IMR-90 (cell line): ENCODE data around the gene F2RL3. TPM values are rescaled to one million over a fixed set of nuclear protein-coding genes. Genes with fewer than 3 reads are reported as not detected.

Source experiments
- ATAC-seq: fragments of 200-7000 bp; cut with Tn5 transposase; 2 replicates; pipeline ENCODE4 v1.9.1; 2020; ENCODE audit warnings: low read depth, mild to moderate bottlenecking, moderate library complexity
- BruUV-seq: library from RNA; stranded (reverse); fragments of 400-500 nt; replicated peaks from 2 replicates; lab custom pipeline; 2021; lab: Mats Ljungman, UMichigan
- CTCF ChIA-PET: fragments of 300-600 bp; formaldehyde crosslinking; extraction: SDS; loops from one replicate; lab custom pipeline; 2021; ENCODE audit warnings: antibody characterized with exemption; lab: Yijun Ruan, JAX
- POLR2A ChIA-PET: fragments of 300-600 bp; sonication (Branson Sonifier 250); formaldehyde crosslinking; loops from one replicate; lab custom pipeline; 2022; ENCODE audit warnings: antibody characterized with exemption; ENCODE audit not compliant: unreplicated experiment; lab: Charles Lee
- DNase-seq: peaks from one replicate; pipeline ENCODE4 v3.0.0; 2013
- H2AFZ ChIP-seq: replicated peaks from 2 replicates; pipeline ENCODE3; 2013; ENCODE audit warnings: low read length, mild to moderate bottlenecking; ENCODE audit not compliant: poor library complexity
- H2AK5ac ChIP-seq: 2 replicates; pipeline ENCODE4 v1.6.1; 2013; ENCODE audit warnings: low read depth, low read length, inconsistent platforms
- H2AK9ac ChIP-seq: replicated peaks from 2 replicates; pipeline ENCODE3; 2013; ENCODE audit warnings: mild to moderate bottlenecking, low read depth, low read length, moderate library complexity; ENCODE audit not compliant: poor library complexity
- H2BK120ac ChIP-seq: 2 replicates; pipeline ENCODE4 v1.6.1; 2013; ENCODE audit warnings: low read depth, low read length, inconsistent platforms
- H2BK15ac ChIP-seq: 3 replicates; pipeline ENCODE4 v1.6.1; 2013; ENCODE audit warnings: low read depth, low read length, inconsistent platforms
- H2BK20ac ChIP-seq: 2 replicates; pipeline ENCODE4 v1.6.1; 2013; ENCODE audit warnings: low read depth, mild to moderate bottlenecking, inconsistent platforms, low read length, moderate library complexity
- H2BK5ac ChIP-seq: 2 replicates; pipeline ENCODE4 v1.6.1; 2013; ENCODE audit warnings: mild to moderate bottlenecking, low read depth, low read length, inconsistent platforms; ENCODE audit not compliant: poor library complexity, severe bottlenecking
- H3K14ac ChIP-seq: replicated peaks from 2 replicates; pipeline ENCODE4 v1.6.1; 2013; ENCODE audit warnings: low read depth, low read length, inconsistent platforms
- H3K18ac ChIP-seq: 2 replicates; pipeline ENCODE4 v1.6.1; 2013; ENCODE audit warnings: low read depth, low read length, control low read depth
- H3K23ac ChIP-seq: 2 replicates; pipeline ENCODE4 v1.6.1; 2013; ENCODE audit warnings: low read depth, low read length, inconsistent platforms
- H3K27ac ChIP-seq: 2 replicates; pipeline ENCODE4 v1.5.1; 2013; ENCODE audit warnings: mild to moderate bottlenecking, control low read depth, low read length; ENCODE audit not compliant: insufficient read depth
- H3K27me3 ChIP-seq: 2 replicates; pipeline ENCODE4 v1.6.1; 2013; ENCODE audit warnings: low read length; ENCODE audit not compliant: control insufficient read depth, insufficient read depth
- H3K36me3 ChIP-seq: 2 replicates; pipeline ENCODE4 v1.6.1; 2013; ENCODE audit warnings: low read length, mixed read lengths; ENCODE audit not compliant: control insufficient read depth, insufficient read depth
- H3K4ac ChIP-seq: 2 replicates; pipeline ENCODE4 v1.6.1; 2013; ENCODE audit warnings: low read depth, low read length, inconsistent platforms
- H3K4me1 ChIP-seq: 2 replicates; pipeline ENCODE4 v1.6.1; 2013; ENCODE audit warnings: low read length, mixed read lengths; ENCODE audit not compliant: control insufficient read depth, insufficient read depth
- H3K4me2 ChIP-seq: 2 replicates; pipeline ENCODE4 v1.6.1; 2013; ENCODE audit warnings: low read depth, mild to moderate bottlenecking, control low read depth, low read length, moderate library complexity
- H3K4me3 ChIP-seq: 2 replicates; pipeline ENCODE4 v1.5.1; 2013; ENCODE audit warnings: low read depth, mild to moderate bottlenecking, control low read depth, low read length, moderate library complexity; ENCODE audit not compliant: insufficient read depth
- H3K56ac ChIP-seq: 2 replicates; pipeline ENCODE4 v1.6.1; 2013; ENCODE audit warnings: low read length, inconsistent platforms; ENCODE audit not compliant: insufficient read depth; ENCODE audit errors: extremely low read depth
- H3K79me1 ChIP-seq, 2 experiments: 2 replicates each; pipeline ENCODE4 v1.6.1; 2013; ENCODE audit warnings: low read length in 2 of 2, inconsistent platforms in 1 of 2, low read depth in 1 of 2
- H3K9ac ChIP-seq: 2 replicates; pipeline ENCODE4 v1.6.1; 2013; ENCODE audit warnings: low read depth, low read length, control low read depth
- H3K9me1 ChIP-seq: 2 replicates; pipeline ENCODE4 v1.6.1; 2013; ENCODE audit warnings: low read length, inconsistent platforms; ENCODE audit not compliant: insufficient read depth
- H3K9me3 ChIP-seq: 2 replicates; pipeline ENCODE4 v1.6.1; 2013; ENCODE audit warnings: low read length; ENCODE audit not compliant: control insufficient read depth, insufficient read depth
- H4K20me1 ChIP-seq: 2 replicates; pipeline ENCODE4 v1.6.1; 2013; ENCODE audit warnings: low read length, inconsistent platforms; ENCODE audit not compliant: insufficient read depth
- H4K5ac ChIP-seq: 2 replicates; pipeline ENCODE4 v1.6.1; 2013; ENCODE audit warnings: mild to moderate bottlenecking, low read depth, low read length, control low read depth
- H4K8ac ChIP-seq, 2 experiments: 2 replicates each; pipeline ENCODE4 v1.6.1; 2013; ENCODE audit warnings: low read depth in 2 of 2, low read length in 2 of 2, control low read depth in 1 of 2, inconsistent platforms in 1 of 2
- H4K91ac ChIP-seq: 2 replicates; pipeline ENCODE4 v1.6.1; 2013; ENCODE audit warnings: low read depth, low read length, inconsistent platforms; ENCODE audit not compliant: insufficient read depth
- BHLHE40 ChIP-seq: fragments of 150-350 bp; IDR thresholded peaks from 2 replicates; pipeline ENCODE4 v1.6.1; 2016; ENCODE audit warnings: mild to moderate bottlenecking, low read depth, low read length
- CEBPB ChIP-seq: IDR thresholded peaks from 2 replicates; pipeline ENCODE4 v1.6.1; 2012; ENCODE audit warnings: low read depth, low read length, improper control_type of control experiment
- CHD1 ChIP-seq: IDR thresholded peaks from 2 replicates; pipeline ENCODE4 v1.6.1; 2012; ENCODE audit warnings: low read depth, low read length, improper control_type of control experiment
- MAFK ChIP-seq: IDR thresholded peaks from 2 replicates; pipeline ENCODE4 v1.6.1; 2012; ENCODE audit warnings: low read depth, low read length, improper control_type of control experiment
- MAZ ChIP-seq: IDR thresholded peaks from 2 replicates; pipeline ENCODE4 v1.6.1; 2012; ENCODE audit warnings: low read depth, mild to moderate bottlenecking, low read length, improper control_type of control experiment, moderate library complexity, borderline replicate concordance
- MXI1 ChIP-seq: IDR thresholded peaks from 2 replicates; pipeline ENCODE4 v1.6.1; 2012; ENCODE audit warnings: low read depth, mild to moderate bottlenecking, low read length, moderate library complexity, borderline replicate concordance
- NFE2L2 ChIP-seq: fragments of 150-350 bp; IDR thresholded peaks from 2 replicates; pipeline ENCODE4 v1.6.1; 2016; ENCODE audit warnings: low read depth, mild to moderate bottlenecking, low read length
- POLR2A ChIP-seq: IDR thresholded peaks from 2 replicates; pipeline ENCODE4 v1.6.1; 2012; ENCODE audit warnings: mild to moderate bottlenecking, low read depth, low read length
- RAD21 ChIP-seq: IDR thresholded peaks from 2 replicates; pipeline ENCODE4 v1.6.1; 2012; ENCODE audit warnings: low read length, improper control_type of control experiment
- RCOR1 ChIP-seq: IDR thresholded peaks from 2 replicates; pipeline ENCODE4 v1.6.1; 2012; ENCODE audit warnings: mild to moderate bottlenecking, low read length, improper control_type of control experiment; ENCODE audit not compliant: insufficient replicate concordance
- RFX5 ChIP-seq: IDR thresholded peaks from 2 replicates; pipeline ENCODE4 v1.8.0; 2012; ENCODE audit warnings: low read depth, mild to moderate bottlenecking, low read length, moderate library complexity
- SMC3 ChIP-seq: fragments of 150-350 bp; IDR thresholded peaks from 2 replicates; pipeline ENCODE4 v1.6.1; 2016; ENCODE audit warnings: low read depth, mild to moderate bottlenecking, antibody characterized with exemption, low read length, moderate library complexity
- WGBS, 2 experiments: methylation state at CpG; one replicate each; pipeline versions ENCODE4 v1.1.5 to v1.1.7; 2013; ENCODE audit warnings: missing lambda C conversion rate in 2 of 2; ENCODE audit not compliant: insufficient read length in 1 of 2; ENCODE audit errors: extremely low coverage in 2 of 2; 5-methylcytosine and 5-hydroxymethylcytosine counted together
- dilution Hi-C: fragments of 300-500 bp; cut with HindIII; formaldehyde crosslinking; loops from one replicate; pipeline ENCODE4 v1.14.3; 2018; ENCODE audit warnings: low sequenced_read_pairs; ENCODE audit not compliant: unreplicated experiment
- in situ Hi-C: fragments of 300-500 bp; cut with MboI; formaldehyde crosslinking; loops from 3 replicates; pipeline ENCODE4 v1.14.3; 2019; ENCODE audit warnings: low sequenced_read_pairs, inconsistent platforms, mixed read lengths
- intact Hi-C: fragments of 100-400 bp; cut with micrococcal nuclease; formaldehyde crosslinking; loops from 2 replicates; pipeline ENCODE4 v1.10.0; 2022
- polyA plus RNA-seq, 3 experiments: library from polyadenylated mRNA; depleted of rRNA; stranded (reverse); fragments of >200 nt; gene quantifications; 2 replicates each; pipeline ENCODE4 v1.2.3, GENCODE V29; 2012; ENCODE audit warnings: low replicate concordance in 1 of 3
- total RNA-seq: library from RNA; depleted of rRNA; stranded (reverse); fragments of >200 nt; gene quantifications from 2 replicates; pipeline ENCODE4 v1.2.3, GENCODE V29; 2012
- TF ChIP-seq, protein P1 (sequence below): fragments of 150-350 bp; IDR thresholded peaks from 2 replicates; pipeline ENCODE4 v1.6.1; 2017; ENCODE audit warnings: mild to moderate bottlenecking, antibody characterized with exemption, low read length, low read depth
- TF ChIP-seq, protein P2 (sequence below): conservative IDR thresholded peaks from 2 replicates; pipeline ENCODE4 v1.5.1; 2012; ENCODE audit warnings: mild to moderate bottlenecking, low read depth, low read length, improper control_type of control experiment

F2RL3 gene
- total and polyA plus RNA-seq, 2 of the 4 experiments (the other 2 are of a cell fraction), result 0.03 TPM; not detected in 1

DNA sequence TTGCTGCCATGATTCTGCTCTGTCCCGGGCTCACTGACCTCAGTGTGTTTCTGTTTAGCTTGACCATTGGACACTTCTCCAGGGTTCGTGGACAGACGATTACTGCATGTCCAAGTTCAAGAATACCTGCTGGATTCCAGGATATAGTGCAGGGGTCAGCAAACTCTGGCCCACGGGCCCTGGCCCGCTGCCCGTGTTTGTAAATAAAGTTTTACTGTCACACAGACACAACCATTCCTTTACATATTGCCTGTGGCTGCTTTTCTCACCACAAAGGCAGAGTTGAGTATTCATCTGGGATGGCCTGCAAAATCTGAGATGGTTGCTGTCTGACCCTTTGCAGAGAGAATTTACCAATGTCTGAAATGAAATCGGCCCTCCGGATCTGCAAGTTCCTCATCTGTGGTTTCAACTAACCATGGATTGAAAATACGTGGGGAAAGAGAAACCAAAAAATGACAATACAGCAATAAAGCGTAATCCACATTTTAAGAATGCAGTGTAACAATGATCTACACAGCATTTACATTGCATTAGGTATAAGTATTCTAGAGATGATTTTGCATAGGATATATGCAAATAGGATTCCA lies 25.9 kb upstream of the F2RL3 start:
- Histone ChIP-seq H2AK9ac (no peak overlapping the region), H3K4ac (no peak overlapping the region), H3K36me3 (peaks cover 64% of the 10 kb centered on the region), H3K27me3 (no peaks in the 10 kb centered on the region), H3K27ac (no peak overlapping the region), H3K9me3 (no peaks in the 10 kb centered on the region), H3K4me3 (no peak overlapping the region), H2AFZ (no peak overlapping the region), H3K9me1 (peaks cover 3% of the 10 kb centered on the region; the same call in 1 of the 2 replicates), H4K91ac (no peak overlapping the region), H2AK5ac (no peak overlapping the region), H4K8ac (no peak overlapping the region), H2BK120ac (no peak overlapping the region), H4K5ac (no peak overlapping the region), H4K20me1 (no peaks in the 10 kb centered on the region), H3K56ac (no peak overlapping the region), H2BK5ac (no peak overlapping the region), H2BK15ac (no peak overlapping the region), H3K14ac (no peak overlapping the region), H3K18ac (no peak overlapping the region), H3K79me1 (peaks cover 8 to 26% of the 10 kb centered on the region in 2 experiments; a peak in 2 of 4 replicates), H3K4me2 (no peak overlapping the region), H3K4me1 (no peaks in the 10 kb centered on the region), H3K9ac (no peak overlapping the region), H2BK20ac (no peak overlapping the region), H3K23ac (no peak overlapping the region)
- BruUV-seq, result no TSS peak
- ATAC-seq (no peak), DNase-seq (no peak)
- CTCF ChIA-PET, result no interaction called here
- POLR2A ChIA-PET, result no interaction called here
- 100% methylated on average over 3 of the region's 10 CpGs; no CpG with 5 or more reads in 1 of the 2 experiments for WGBS, 2 experiments
- TF ChIP-seq, protein P1, sequence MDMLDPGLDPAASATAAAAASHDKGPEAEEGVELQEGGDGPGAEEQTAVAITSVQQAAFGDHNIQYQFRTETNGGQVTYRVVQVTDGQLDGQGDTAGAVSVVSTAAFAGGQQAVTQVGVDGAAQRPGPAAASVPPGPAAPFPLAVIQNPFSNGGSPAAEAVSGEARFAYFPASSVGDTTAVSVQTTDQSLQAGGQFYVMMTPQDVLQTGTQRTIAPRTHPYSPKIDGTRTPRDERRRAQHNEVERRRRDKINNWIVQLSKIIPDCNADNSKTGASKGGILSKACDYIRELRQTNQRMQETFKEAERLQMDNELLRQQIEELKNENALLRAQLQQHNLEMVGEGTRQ, result no peak
- TF ChIP-seq MAFK (no peak), CHD1 (no peak), SMC3 (no peak), NFE2L2 (no peak), BHLHE40 (no peak), CEBPB (no peak), RAD21 (no peak), RCOR1 (no peak), MAZ (no peak), MXI1 (no peak), POLR2A (no peak), RFX5 (no peak)
- TF ChIP-seq, protein P2, sequence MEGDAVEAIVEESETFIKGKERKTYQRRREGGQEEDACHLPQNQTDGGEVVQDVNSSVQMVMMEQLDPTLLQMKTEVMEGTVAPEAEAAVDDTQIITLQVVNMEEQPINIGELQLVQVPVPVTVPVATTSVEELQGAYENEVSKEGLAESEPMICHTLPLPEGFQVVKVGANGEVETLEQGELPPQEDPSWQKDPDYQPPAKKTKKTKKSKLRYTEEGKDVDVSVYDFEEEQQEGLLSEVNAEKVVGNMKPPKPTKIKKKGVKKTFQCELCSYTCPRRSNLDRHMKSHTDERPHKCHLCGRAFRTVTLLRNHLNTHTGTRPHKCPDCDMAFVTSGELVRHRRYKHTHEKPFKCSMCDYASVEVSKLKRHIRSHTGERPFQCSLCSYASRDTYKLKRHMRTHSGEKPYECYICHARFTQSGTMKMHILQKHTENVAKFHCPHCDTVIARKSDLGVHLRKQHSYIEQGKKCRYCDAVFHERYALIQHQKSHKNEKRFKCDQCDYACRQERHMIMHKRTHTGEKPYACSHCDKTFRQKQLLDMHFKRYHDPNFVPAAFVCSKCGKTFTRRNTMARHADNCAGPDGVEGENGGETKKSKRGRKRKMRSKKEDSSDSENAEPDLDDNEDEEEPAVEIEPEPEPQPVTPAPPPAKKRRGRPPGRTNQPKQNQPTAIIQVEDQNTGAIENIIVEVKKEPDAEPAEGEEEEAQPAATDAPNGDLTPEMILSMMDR, result no peak
- intact Hi-C loops (no loop called here), dilution Hi-C loops (no loop called here), in situ Hi-C loops (no loop called here)
